GM21423 (cell line): ENCODE measurements around the gene PCSK9.
"Not testable (repeated sequence)": the region's sequence is repeated elsewhere in the genome, so short reads cannot be mapped to it uniquely, and the experiment has no call there.

Experiments
- ATAC-seq: cut with Tn5 transposase; IDR thresholded peaks from one replicate; pipeline ENCODE4 v1.9.1; 2021; ENCODE audit warnings: mild to moderate bottlenecking, moderate library complexity; ENCODE audit not compliant: unreplicated experiment

The PCSK9 gene

GRCh38 chr1:55007625-55008024 is 31.7 kb upstream of the PCSK9 start:
- no peak for ATAC-seq

GRCh38 chr1:55010194-55010886 is 29.0 kb upstream of the PCSK9 start:
- no peak for ATAC-seq

GRCh38 chr1:55010887-55011217 is 28.5 kb upstream of the PCSK9 start:
- ATAC-seq = no peak

- ATAC-seq = no peak
These were observed 26.7 kb upstream of the PCSK9 start for GRCh38 chr1:55012661-55013060.

GRCh38 chr1:55015123-55015522 is 24.2 kb upstream of the PCSK9 start:
- no peak for ATAC-seq

- ATAC-seq = no peak
These were observed 23.4 kb upstream of the PCSK9 start for GRCh38 chr1:55015731-55016620.

- ATAC-seq = no peak
These were observed 21.0 kb upstream of the PCSK9 start for GRCh38 chr1:55018395-55018794.

- ATAC-seq = peak; percentile 86
These were observed 17.3 kb upstream of the PCSK9 start for GRCh38 chr1:55021942-55022546.

GRCh38 chr1:55024163-55024562 is 15.2 kb upstream of the PCSK9 start:
- ATAC-seq = not testable (repeated sequence)

- ATAC-seq = not testable (repeated sequence)
These were observed 12.7 kb upstream of the PCSK9 start for GRCh38 chr1:55026682-55027081.

GRCh38 chr1:55031098-55031497 is 8.2 kb upstream of the PCSK9 start:
- not testable (repeated sequence) for ATAC-seq

- ATAC-seq = no peak
These were observed 6.1 kb upstream of the PCSK9 start for GRCh38 chr1:55033265-55033614.

- no peak for ATAC-seq
These were observed 4.7 kb upstream of the PCSK9 start for GRCh38 chr1:55034476-55035133.

GRCh38 chr1:55035904-55036303 is 3.4 kb upstream of the PCSK9 start:
- ATAC-seq = no peak

GRCh38 chr1:55037733-55038551 is 1.4 kb upstream of the PCSK9 start:
- no peak for ATAC-seq

- no peak for ATAC-seq
These were observed 853 bp upstream of the PCSK9 start for GRCh38 chr1:55038552-55038838.

- no peak for ATAC-seq
These were observed 390 bp upstream of the PCSK9 start for GRCh38 chr1:55038974-55039341.

- ATAC-seq = no peak
These were observed 960 bp downstream of the PCSK9 start for GRCh38 chr1:55040083-55040932.

GRCh38 chr1:55040933-55041494 is 1.7 kb downstream of the PCSK9 start:
- ATAC-seq = no peak

GRCh38 chr1:55041613-55042012 is 2.3 kb downstream of the PCSK9 start:
- no peak for ATAC-seq
